Activated naive CD8-positive, alpha-beta T cell treated with anti-CD3 and anti-CD28 coated beads, Interleukin-2, amount 10 ng/mL, durations not matched to agents 7 days and 5 days (primary cell): Measurements from ENCODE around the gene GPN2. TPM values are rescaled to one million over a fixed set of nuclear protein-coding genes. Genes with fewer than 3 reads are reported as not detected.

Experiments used
- ATAC-seq: fragments of 150-1000 bp; cut with Tn5 transposase; one replicate; pipeline ENCODE4 v1.10.0; 2021; ENCODE audit warnings: low read depth, moderate library complexity
- POLR2A ChIA-PET: fragments of 350-600 bp; sonication (Branson Sonifier 250); formaldehyde crosslinking; loops from one replicate; lab custom pipeline; 2021; ENCODE audit warnings: antibody characterized with exemption; lab: Charles Lee
- DNase-seq: peaks from one replicate; pipeline ENCODE4 v3.0.0; 2021
- H3K27ac Mint-ChIP-seq: one replicate; pipeline ENCODE4 v1.8.0; 2022; ENCODE audit warnings: mild to moderate bottlenecking, mixed read lengths
- H3K27me3 Mint-ChIP-seq: one replicate; pipeline ENCODE4 v1.8.0; 2022; ENCODE audit warnings: mild to moderate bottlenecking, moderate library complexity, mixed read lengths
- H3K36me3 Mint-ChIP-seq: one replicate; pipeline ENCODE4 v1.8.0; 2021; ENCODE audit warnings: mild to moderate bottlenecking, mixed read lengths
- H3K4me1 Mint-ChIP-seq: one replicate; pipeline ENCODE4 v1.8.0; 2021; ENCODE audit warnings: mixed read lengths
- H3K4me3 Mint-ChIP-seq: one replicate; pipeline ENCODE4 v1.8.0; 2022; ENCODE audit warnings: mild to moderate bottlenecking, moderate library complexity, mixed read lengths
- H3K9me3 Mint-ChIP-seq: one replicate; pipeline ENCODE4 v1.8.0; 2021; ENCODE audit warnings: mixed read lengths
- total RNA-seq, 2 experiments: library from RNA; stranded (reverse); gene quantifications; one replicate each; pipeline ENCODE4 v1.2.3, GENCODE V29; 2021

GPN2 gene
- total RNA-seq = 10 to 100 TPM; 30.1 to 31.2 TPM

- peak within 1 kb of the TSS; percentile 96 for H3K4me3 Mint-ChIP-seq
- POLR2A ChIA-PET = interaction anchor here (0.5 to 4.3 kb wide), 20 partner anchors 10 to 883 kb away, joined by 3 to 57 read pairs (median 4); partner anchors contain the start of genes GPATCH3, NUDC, PIGV and STX12
- ATAC-seq = peak; percentile 95
- no peaks in the 10 kb centered on the region for H3K27me3 Mint-ChIP-seq
- peaks cover 27% of the 10 kb centered on the region for H3K4me1 Mint-ChIP-seq
- peaks cover 34% of the 10 kb centered on the region for H3K36me3 Mint-ChIP-seq
- peak within 1 kb of the TSS; percentile 92 for H3K27ac Mint-ChIP-seq
- H3K9me3 Mint-ChIP-seq = no peaks in the 10 kb centered on the region
- peak; percentile 81 for DNase-seq
These were observed at the start of gene GPN2 for GRCh38 chr1:26889551-26890466. Gene GPN2 (minus strand): TSS chr1:26890283. CDS start chr1:26890096, 187 bp downstream.

GRCh38 chr1:26938659-26939025 is 48.6 kb upstream of the GPN2 start:
- Mint-ChIP-seq H3K36me3 (peaks cover 23% of the 10 kb centered on the region), H3K9me3 (no peaks in the 10 kb centered on the region), H3K4me3 (no peak overlapping the region), H3K27ac (no peak overlapping the region), H3K27me3 (no peaks in the 10 kb centered on the region), H3K4me1 (peaks cover 2% of the 10 kb centered on the region)
- POLR2A ChIA-PET = no interaction called here
- ATAC-seq = no peak
- no peak for DNase-seq

GRCh38 chr1:26938004-26938658 is 48.0 kb upstream of the GPN2 start:
- H3K27me3 Mint-ChIP-seq = no peaks in the 10 kb centered on the region
- no peak overlapping the region for H3K4me3 Mint-ChIP-seq
- POLR2A ChIA-PET = no interaction called here
- ATAC-seq = no peak
- H3K4me1 Mint-ChIP-seq = peaks cover 2% of the 10 kb centered on the region
- no peak overlapping the region for H3K27ac Mint-ChIP-seq
- no peaks in the 10 kb centered on the region for H3K9me3 Mint-ChIP-seq
- H3K36me3 Mint-ChIP-seq = peaks cover 22% of the 10 kb centered on the region
- DNase-seq = no peak

- H3K4me3 Mint-ChIP-seq = no peak overlapping the region
- H3K4me1 Mint-ChIP-seq = peaks cover 4% of the 10 kb centered on the region
- ATAC-seq (no peak), DNase-seq (no peak)
- no peak overlapping the region for H3K27ac Mint-ChIP-seq
- peaks cover 18% of the 10 kb centered on the region for H3K36me3 Mint-ChIP-seq
- H3K9me3 Mint-ChIP-seq = no peaks in the 10 kb centered on the region
- POLR2A ChIA-PET = no interaction called here
- H3K27me3 Mint-ChIP-seq = no peaks in the 10 kb centered on the region
These were observed 46.7 kb upstream of the GPN2 start for GRCh38 chr1:26936823-26937222.

- no peaks in the 10 kb centered on the region for H3K9me3 Mint-ChIP-seq
- peaks cover 2% of the 10 kb centered on the region for H3K4me1 Mint-ChIP-seq
- peaks cover 30% of the 10 kb centered on the region for H3K36me3 Mint-ChIP-seq
- ATAC-seq (no peak), DNase-seq (no peak)
- POLR2A ChIA-PET = no interaction called here
- no peak overlapping the region for H3K4me3 Mint-ChIP-seq
- H3K27me3 Mint-ChIP-seq = no peaks in the 10 kb centered on the region
- no peak overlapping the region for H3K27ac Mint-ChIP-seq
These were observed 42.4 kb upstream of the GPN2 start for GRCh38 chr1:26932531-26932930.

GRCh38 chr1:26923711-26924110 is 33.6 kb upstream of the GPN2 start:
- Mint-ChIP-seq H3K4me1 (peaks cover 27% of the 10 kb centered on the region), H3K27me3 (no peaks in the 10 kb centered on the region), H3K4me3 (peak overlapping the region; percentile 91), H3K9me3 (no peaks in the 10 kb centered on the region), H3K27ac (no peak overlapping the region), H3K36me3 (peaks cover 21% of the 10 kb centered on the region)
- POLR2A ChIA-PET = interaction anchor here (1.7 kb wide), 1 partner anchor 23 kb away, joined by 4 read pairs; no protein-coding TSS in a partner anchor
- no peak for DNase-seq
- ATAC-seq = no peak

GRCh38 chr1:26922901-26923300 is 32.8 kb upstream of the GPN2 start:
- peaks cover 14% of the 10 kb centered on the region for H3K36me3 Mint-ChIP-seq
- H3K27me3 Mint-ChIP-seq = no peaks in the 10 kb centered on the region
- H3K27ac Mint-ChIP-seq = peak overlapping the region; percentile 91
- no peak for ATAC-seq
- H3K9me3 Mint-ChIP-seq = no peaks in the 10 kb centered on the region
- peak overlapping the region; percentile 91 for H3K4me3 Mint-ChIP-seq
- DNase-seq = no peak
- POLR2A ChIA-PET = interaction anchor here (1.7 kb wide), 1 partner anchor 22 kb away, joined by 4 read pairs; no protein-coding TSS in a partner anchor
- H3K4me1 Mint-ChIP-seq = peaks cover 27% of the 10 kb centered on the region

GRCh38 chr1:26922431-26922729 is 32.3 kb upstream of the GPN2 start:
- peaks cover 27% of the 10 kb centered on the region for H3K4me1 Mint-ChIP-seq

GRCh38 chr1:26921540-26922430 is 31.7 kb upstream of the GPN2 start, which contains the start of gene NUDC:
Gene NUDC (plus strand): TSS chr1:26921743. CDS start chr1:26921849, 106 bp downstream.
- no peaks in the 10 kb centered on the region for H3K27me3 Mint-ChIP-seq
- ATAC-seq = peak; percentile 97
- peaks cover 24% of the 10 kb centered on the region for H3K4me1 Mint-ChIP-seq
- H3K4me3 Mint-ChIP-seq = peak within 1 kb of the TSS; percentile 91
- POLR2A ChIA-PET = interaction anchor here (0.7 to 2.4 kb wide), 9 partner anchors 10 to 177 kb away, joined by 3 to 14 read pairs (median 4); partner anchors contain the start of genes GPATCH3, GPN2 and PIGV
- H3K36me3 Mint-ChIP-seq = peaks cover 9% of the 10 kb centered on the region
- H3K27ac Mint-ChIP-seq = peak within 1 kb of the TSS; percentile 91
- peak; percentile 96 for DNase-seq
- H3K9me3 Mint-ChIP-seq = no peaks in the 10 kb centered on the region

More at GRCh38 chr1:26922431-26922729, 32.3 kb upstream of the GPN2 start:
- Mint-ChIP-seq H3K36me3 (peaks cover 12% of the 10 kb centered on the region), H3K9me3 (no peaks in the 10 kb centered on the region), H3K27ac (peak overlapping the region; percentile 91), H3K27me3 (no peaks in the 10 kb centered on the region), H3K4me3 (peak overlapping the region; percentile 91)
- no peak for ATAC-seq
- DNase-seq = no peak
- POLR2A ChIA-PET = interaction anchor here (0.8 to 2.2 kb wide), 6 partner anchors 9 to 178 kb away, joined by 3 to 14 read pairs (median 4); partner anchors contain the start of gene GPATCH3

GRCh38 chr1:26921126-26921539 is 31.1 kb upstream of the GPN2 start:
- peak overlapping the region; percentile 91 for H3K4me3 Mint-ChIP-seq
- POLR2A ChIA-PET = interaction anchor here (0.7 to 2.4 kb wide), 7 partner anchors 21 to 177 kb away, joined by 3 to 14 read pairs (median 4); partner anchors contain the start of genes GPATCH3, GPN2 and PIGV
- no peaks in the 10 kb centered on the region for H3K9me3 Mint-ChIP-seq
- DNase-seq (no peak), ATAC-seq (peak; percentile 50)
- H3K36me3 Mint-ChIP-seq = peaks cover 8% of the 10 kb centered on the region
- H3K27ac Mint-ChIP-seq = peak overlapping the region; percentile 91
- no peaks in the 10 kb centered on the region for H3K27me3 Mint-ChIP-seq
- peaks cover 24% of the 10 kb centered on the region for H3K4me1 Mint-ChIP-seq

GRCh38 chr1:26915204-26915842 is 25.2 kb upstream of the GPN2 start:
- Mint-ChIP-seq H3K27me3 (no peaks in the 10 kb centered on the region), H3K4me3 (no peak overlapping the region), H3K9me3 (no peaks in the 10 kb centered on the region), H3K27ac (no peak overlapping the region), H3K36me3 (no peaks in the 10 kb centered on the region), H3K4me1 (peaks cover 1% of the 10 kb centered on the region)
- DNase-seq (no peak), ATAC-seq (no peak)
- POLR2A ChIA-PET = no interaction called here
